DND-41 (cell line): ENCODE results near the gene VWA3B.

ENCODE experiments used
- ATAC-seq: fragments of 200-7000 bp; cut with Tn5 transposase; 3 replicates; pipeline ENCODE4 v1.9.1; 2021; ENCODE audit warnings: low read depth; ENCODE audit not compliant: insufficient read depth
- DNase-seq: peaks from one replicate; pipeline ENCODE4 v3.0.0-alpha.2; 2020
- H2AFZ ChIP-seq: 2 replicates; pipeline ENCODE4 v1.6.0; 2012; ENCODE audit warnings: low read depth, low read length
- H3K27ac ChIP-seq: 2 replicates; pipeline ENCODE4 v1.5.1; 2012; ENCODE audit warnings: low read length, inconsistent platforms
- H3K27me3 ChIP-seq: fragments of 200-600 bp; sonication (generic); 2 replicates; pipeline ENCODE4 v1.6.0; 2012; ENCODE audit warnings: low read length, mild to moderate bottlenecking, inconsistent platforms; ENCODE audit not compliant: insufficient read depth, poor library complexity
- H3K36me3 ChIP-seq: 2 replicates; pipeline ENCODE4 v1.5.1; 2012; ENCODE audit warnings: low read length, inconsistent platforms; ENCODE audit not compliant: insufficient read depth
- H3K4me1 ChIP-seq: 2 replicates; pipeline ENCODE4 v1.5.1; 2012; ENCODE audit warnings: mild to moderate bottlenecking, low read length; ENCODE audit not compliant: insufficient read depth
- H3K4me2 ChIP-seq: 2 replicates; pipeline ENCODE4 v1.6.0; 2012; ENCODE audit warnings: mild to moderate bottlenecking, moderate library complexity, low read length, inconsistent platforms; ENCODE audit not compliant: insufficient read depth
- H3K4me3 ChIP-seq, 2 experiments: fragments of 200-600 bp in 1 of 2; shearing (Covaris generic) in 1 of 2; 2 replicates each; pipeline ENCODE4 v1.5.1; 2012 to 2016; ENCODE audit warnings: inconsistent platforms in 2 of 2, low read length in 2 of 2, mild to moderate bottlenecking in 2 of 2, low read depth in 1 of 2, moderate library complexity in 1 of 2
- H3K79me2 ChIP-seq: 2 replicates; pipeline ENCODE4 v1.6.0; 2012; ENCODE audit warnings: low read length, inconsistent platforms; ENCODE audit not compliant: insufficient read depth
- H3K9ac ChIP-seq: 2 replicates; pipeline ENCODE4 v1.6.0; 2012; ENCODE audit warnings: low read depth, mild to moderate bottlenecking, inconsistent platforms, low read length, moderate library complexity
- H3K9me3 ChIP-seq: 2 replicates; pipeline ENCODE4 v1.5.1; 2012; ENCODE audit warnings: low read length, moderate library complexity, mild to moderate bottlenecking, inconsistent platforms; ENCODE audit not compliant: insufficient read depth, severe bottlenecking
- H4K20me1 ChIP-seq: 2 replicates; pipeline ENCODE4 v1.6.0; 2012; ENCODE audit warnings: low read length; ENCODE audit not compliant: insufficient read depth
- EZH2 ChIP-seq: IDR thresholded peaks from 3 replicates; pipeline ENCODE4 v1.6.1; 2012; ENCODE audit warnings: borderline replicate concordance, low read depth, mild to moderate bottlenecking, moderate library complexity, low read length, inconsistent platforms; ENCODE audit not compliant: severe bottlenecking
- TF ChIP-seq, protein P1 (sequence below): IDR thresholded peaks from 2 replicates; pipeline ENCODE4 v1.5.1; 2012; ENCODE audit warnings: borderline replicate concordance, low read length, moderate library complexity, mild to moderate bottlenecking; ENCODE audit not compliant: poor library complexity, severe bottlenecking; ENCODE audit errors: extremely low read depth

Gene VWA3B

GRCh38 chr2:98297817-98298682 lies 211.1 kb downstream of the VWA3B start:
- H2AFZ ChIP-seq, result no peak overlapping the region
- H3K4me1 ChIP-seq, result no peaks in the 10 kb centered on the region
- H3K9me3 ChIP-seq, result no peaks in the 10 kb centered on the region
- no peak overlapping the region for H3K4me3 ChIP-seq
- no peaks in the 10 kb centered on the region for H3K36me3 ChIP-seq
- no peak overlapping the region for H3K27ac ChIP-seq
- H4K20me1 ChIP-seq, result no peaks in the 10 kb centered on the region
- ATAC-seq (no peak), DNase-seq (no peak)
- peaks cover 22% of the 10 kb centered on the region for H3K27me3 ChIP-seq
- no peak for TF ChIP-seq EZH2
- TF ChIP-seq, protein P1, sequence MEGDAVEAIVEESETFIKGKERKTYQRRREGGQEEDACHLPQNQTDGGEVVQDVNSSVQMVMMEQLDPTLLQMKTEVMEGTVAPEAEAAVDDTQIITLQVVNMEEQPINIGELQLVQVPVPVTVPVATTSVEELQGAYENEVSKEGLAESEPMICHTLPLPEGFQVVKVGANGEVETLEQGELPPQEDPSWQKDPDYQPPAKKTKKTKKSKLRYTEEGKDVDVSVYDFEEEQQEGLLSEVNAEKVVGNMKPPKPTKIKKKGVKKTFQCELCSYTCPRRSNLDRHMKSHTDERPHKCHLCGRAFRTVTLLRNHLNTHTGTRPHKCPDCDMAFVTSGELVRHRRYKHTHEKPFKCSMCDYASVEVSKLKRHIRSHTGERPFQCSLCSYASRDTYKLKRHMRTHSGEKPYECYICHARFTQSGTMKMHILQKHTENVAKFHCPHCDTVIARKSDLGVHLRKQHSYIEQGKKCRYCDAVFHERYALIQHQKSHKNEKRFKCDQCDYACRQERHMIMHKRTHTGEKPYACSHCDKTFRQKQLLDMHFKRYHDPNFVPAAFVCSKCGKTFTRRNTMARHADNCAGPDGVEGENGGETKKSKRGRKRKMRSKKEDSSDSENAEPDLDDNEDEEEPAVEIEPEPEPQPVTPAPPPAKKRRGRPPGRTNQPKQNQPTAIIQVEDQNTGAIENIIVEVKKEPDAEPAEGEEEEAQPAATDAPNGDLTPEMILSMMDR, result peak; percentile 7
- no peak overlapping the region for H3K9ac ChIP-seq
- no peak overlapping the region for H3K4me2 ChIP-seq
- H3K79me2 ChIP-seq, result no peaks in the 10 kb centered on the region

DNA sequence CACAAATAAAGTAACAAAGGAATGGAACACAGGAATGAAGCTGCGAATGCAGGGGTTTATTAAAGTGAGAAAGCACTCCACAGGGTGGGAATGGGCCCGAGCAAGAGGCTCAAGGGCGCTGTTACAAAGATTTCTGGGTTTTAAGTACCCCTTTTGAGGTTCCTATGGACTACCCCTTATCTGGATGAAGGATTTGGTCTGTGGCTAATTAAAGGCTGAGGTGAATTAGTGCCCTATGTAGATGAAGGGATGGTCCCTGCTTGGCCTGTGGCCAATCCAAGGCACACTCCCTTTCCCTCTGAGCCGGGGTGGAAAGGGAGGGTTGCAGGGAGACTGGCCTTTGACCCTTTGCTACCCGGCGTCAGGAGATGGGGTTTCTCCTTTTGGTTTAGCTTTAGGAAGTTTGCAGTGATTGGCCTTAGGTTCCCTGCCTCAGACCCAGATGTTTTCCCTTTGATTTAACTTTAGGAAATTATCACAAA lies 211.8 kb downstream of the VWA3B start:
- DNase-seq, result no peak
- Histone ChIP-seq H3K36me3 (no peaks in the 10 kb centered on the region), H3K4me3 (no peak overlapping the region), H3K4me1 (no peaks in the 10 kb centered on the region), H3K4me2 (no peak overlapping the region), H3K9me3 (no peaks in the 10 kb centered on the region), H3K27me3 (peaks cover 22% of the 10 kb centered on the region), H3K27ac (no peak overlapping the region), H2AFZ (no peak overlapping the region), H3K9ac (no peak overlapping the region), H3K79me2 (no peaks in the 10 kb centered on the region), H4K20me1 (no peaks in the 10 kb centered on the region)
- TF ChIP-seq, protein P1, result no peak
- no peak for TF ChIP-seq EZH2
- ATAC-seq, result no peak

DNA sequence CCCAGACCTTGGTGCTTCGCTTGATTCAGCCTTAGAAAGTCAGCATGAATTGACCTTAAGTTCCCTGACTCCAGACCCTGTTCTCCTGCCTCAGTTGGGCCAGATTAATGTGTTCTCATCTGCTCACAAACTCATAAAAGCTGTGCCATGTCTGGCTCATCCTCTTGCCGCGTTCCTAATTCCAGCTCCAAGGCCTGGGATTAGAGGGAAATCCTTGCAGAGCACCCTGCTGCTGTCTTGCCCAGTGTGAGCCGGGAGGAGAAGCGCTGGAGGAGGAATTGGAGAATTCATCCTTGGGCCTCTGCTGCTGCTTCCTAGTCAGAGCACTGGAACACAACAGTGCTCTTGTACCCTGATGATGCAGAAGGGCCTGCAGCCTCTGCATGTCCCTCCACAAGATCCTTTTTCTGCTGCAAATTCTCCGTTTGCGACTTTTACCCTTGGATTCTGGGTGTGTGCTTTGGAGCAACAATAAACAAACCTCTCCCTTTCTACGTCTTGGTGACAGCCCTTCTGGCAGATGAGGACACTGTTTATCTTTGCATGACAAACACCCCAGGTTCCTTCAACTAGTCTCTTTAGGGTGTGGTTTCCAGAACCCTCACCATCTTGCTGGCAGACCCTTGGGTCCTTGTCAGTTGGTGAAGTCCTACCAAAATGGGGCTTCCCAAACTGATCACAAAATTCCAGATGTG lies 212.4 kb downstream of the VWA3B start:
- no peaks in the 10 kb centered on the region for H3K9me3 ChIP-seq
- no peaks in the 10 kb centered on the region for H4K20me1 ChIP-seq
- no peak overlapping the region for H3K4me3 ChIP-seq
- H3K27ac ChIP-seq, result no peak overlapping the region
- no peak overlapping the region for H2AFZ ChIP-seq
- no peak for ATAC-seq
- no peaks in the 10 kb centered on the region for H3K36me3 ChIP-seq
- peaks cover 16% of the 10 kb centered on the region for H3K27me3 ChIP-seq
- H3K4me2 ChIP-seq, result no peak overlapping the region
- no peaks in the 10 kb centered on the region for H3K79me2 ChIP-seq
- H3K9ac ChIP-seq, result no peak overlapping the region
- TF ChIP-seq EZH2, result no peak
- no peak for DNase-seq
- no peaks in the 10 kb centered on the region for H3K4me1 ChIP-seq

DNA sequence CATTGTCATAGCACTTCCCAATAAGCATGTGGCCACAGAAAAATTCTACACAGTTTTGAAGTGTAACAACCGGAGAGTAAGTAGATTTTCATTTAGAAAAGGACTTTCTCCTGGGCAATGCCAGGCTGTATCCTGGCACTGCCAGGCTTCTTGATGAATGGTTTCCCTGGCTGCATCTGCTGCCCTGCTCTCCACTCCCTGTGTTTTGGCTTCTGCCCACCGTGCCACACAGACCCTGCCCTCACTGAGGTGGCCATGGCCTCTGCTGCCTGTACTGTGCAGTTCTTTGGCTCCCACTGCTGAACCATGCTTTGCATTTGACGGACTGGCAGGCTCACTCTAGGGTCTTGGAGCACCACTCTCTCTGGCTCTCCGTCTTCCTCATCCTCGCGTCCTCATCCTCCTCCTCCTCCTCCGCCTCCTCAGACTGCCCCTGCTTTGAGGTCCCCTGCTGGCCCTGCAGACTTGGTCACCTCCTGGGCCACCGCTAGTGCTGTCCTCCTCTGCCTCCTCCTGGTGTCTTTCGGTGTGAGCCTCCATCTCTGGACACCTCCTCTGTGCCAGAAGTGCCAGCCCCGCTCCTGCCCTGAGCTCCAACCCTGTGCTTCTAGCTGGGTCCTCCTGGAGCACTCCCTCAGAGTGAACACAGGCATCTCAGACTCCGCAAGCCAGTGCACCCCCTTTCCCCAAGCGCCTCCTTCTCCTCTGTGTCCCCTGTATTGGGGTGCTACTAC lies 213.3 kb downstream of the VWA3B start:
- no peak overlapping the region for H3K4me3 ChIP-seq
- no peak overlapping the region for H3K27ac ChIP-seq
- no peak overlapping the region for H3K4me2 ChIP-seq
- H3K9ac ChIP-seq, result no peak overlapping the region
- no peaks in the 10 kb centered on the region for H4K20me1 ChIP-seq
- H3K4me1 ChIP-seq, result no peaks in the 10 kb centered on the region
- no peak for ATAC-seq
- peaks cover 8% of the 10 kb centered on the region for H3K27me3 ChIP-seq
- H3K9me3 ChIP-seq, result no peaks in the 10 kb centered on the region
- no peaks in the 10 kb centered on the region for H3K79me2 ChIP-seq
- no peak for DNase-seq
- TF ChIP-seq, protein P1, result no peak
- no peak for TF ChIP-seq EZH2
- H3K36me3 ChIP-seq, result no peaks in the 10 kb centered on the region
- H2AFZ ChIP-seq, result no peak overlapping the region
